Testis (tissue), 2 donors: ENCODE results near the gene FAM107A.

ENCODE experiments used
- CTCF ChIP-seq, 3 experiments: fragments of 450-650 bp in 2 of 3; fragments of 200-600 bp in 1 of 3; sonication (generic) in 1 of 3; IDR thresholded peaks; one replicate each; pipeline ENCODE4 v1.5.1; 2016 to 2019; ENCODE audit warnings: antibody characterized with exemption in 3 of 3, mild to moderate bottlenecking in 2 of 3, moderate library complexity in 1 of 3
- POLR2A ChIP-seq: fragments of 450-650 bp; IDR thresholded peaks from one replicate; pipeline ENCODE4 v1.6.1; 2017; ENCODE audit warnings: antibody characterized with exemption, mild to moderate bottlenecking, moderate library complexity

GRCh38 chr3:58531555-58531954 is 45.6 kb downstream of the FAM107A start:
- TF ChIP-seq CTCF (IDR thresholded peaks at IDR 0.05) (no peak), POLR2A (no peak)
